Naive B cell (primary cell): ENCODE measurements around the gene AURKA. TPM values are rescaled to one million over a fixed set of nuclear protein-coding genes. Genes with fewer than 3 reads are reported as not detected.
"Not testable (repeated sequence)": the region's sequence is repeated elsewhere in the genome, so short reads cannot be mapped to it uniquely, and the experiment has no call there.

Source experiments
- ATAC-seq, 2 donors: fragments of 150-1000 bp; cut with Tn5 transposase; 2 replicates each; pipeline ENCODE4 v1.10.0; 2021; ENCODE audit warnings: low read depth in 2 of 2, mild to moderate bottlenecking in 2 of 2, moderate library complexity in 2 of 2
- DNase-seq: peaks from one replicate; pipeline ENCODE4 v3.0.0; 2022
- H3K27ac Mint-ChIP-seq, 6 donors: one replicate each; pipeline ENCODE4 v1.8.0; 2020 to 2022; ENCODE audit warnings: mild to moderate bottlenecking in 6 of 6, mixed read lengths in 6 of 6, moderate library complexity in 5 of 6, inconsistent platforms in 2 of 6
- H3K27me3 Mint-ChIP-seq, 3 donors: one replicate each; pipeline ENCODE4 v1.8.0; 2021 to 2022; ENCODE audit warnings: mixed read lengths in 3 of 3, mild to moderate bottlenecking in 1 of 3
- H3K36me3 Mint-ChIP-seq, 2 donors: one replicate each; pipeline ENCODE4 v1.8.0; 2020 to 2022; ENCODE audit warnings: mixed read lengths in 2 of 2, inconsistent platforms in 1 of 2, mild to moderate bottlenecking in 1 of 2
- H3K4me1 Mint-ChIP-seq, 3 donors: one replicate each; pipeline ENCODE4 v1.8.0; 2020 to 2022; ENCODE audit warnings: mixed read lengths in 3 of 3, inconsistent platforms in 1 of 3, mild to moderate bottlenecking in 1 of 3, moderate library complexity in 1 of 3
- H3K4me3 Mint-ChIP-seq, 8 donors: one replicate each; pipeline ENCODE4 v1.8.0; 2020 to 2022; ENCODE audit warnings: mild to moderate bottlenecking in 8 of 8, mixed read lengths in 8 of 8, moderate library complexity in 8 of 8, inconsistent platforms in 2 of 8
- H3K9me3 Mint-ChIP-seq, 7 donors: one replicate each; pipeline ENCODE4 v1.8.0; 2020 to 2022; ENCODE audit warnings: mixed read lengths in 7 of 7, mild to moderate bottlenecking in 5 of 7, inconsistent platforms in 2 of 7, moderate library complexity in 1 of 7
- polyA plus RNA-seq, 6 donors: library from polyadenylated mRNA; unstranded; fragments of 300-500 nt; fragmentation: Illumina TruSeq; gene quantifications; one replicate each; pipeline ENCODE4 v1.2.3, GENCODE V29; 2021; ENCODE audit warnings: low read depth in 6 of 6

Gene AURKA
- polyA plus RNA-seq, 6 donors from 2014 or later: 0.13 to 1.6 (median 0.96) TPM; not detected in 1

GRCh38 chr20:56417911-56418310 is 25.9 kb upstream of the AURKA start:
- ATAC-seq: no peak
- H3K27me3 Mint-ChIP-seq: peaks cover 0 to 8% (median 5%) of the 10 kb centered on the region in 3 donors
- no peak for DNase-seq
- peak overlapping the region in 2 of 6 donors; percentile 44 to 70 for H3K27ac Mint-ChIP-seq
- H3K4me1 Mint-ChIP-seq: peaks cover 4 to 12% (median 9%) of the 10 kb centered on the region in 3 donors
- peaks cover 8 to 12% of the 10 kb centered on the region in 2 donors for H3K36me3 Mint-ChIP-seq
- peak overlapping the region in 2 of 8 donors; percentile 1 to 45 for H3K4me3 Mint-ChIP-seq
- no peaks in the 10 kb centered on the region for H3K9me3 Mint-ChIP-seq

DNA sequence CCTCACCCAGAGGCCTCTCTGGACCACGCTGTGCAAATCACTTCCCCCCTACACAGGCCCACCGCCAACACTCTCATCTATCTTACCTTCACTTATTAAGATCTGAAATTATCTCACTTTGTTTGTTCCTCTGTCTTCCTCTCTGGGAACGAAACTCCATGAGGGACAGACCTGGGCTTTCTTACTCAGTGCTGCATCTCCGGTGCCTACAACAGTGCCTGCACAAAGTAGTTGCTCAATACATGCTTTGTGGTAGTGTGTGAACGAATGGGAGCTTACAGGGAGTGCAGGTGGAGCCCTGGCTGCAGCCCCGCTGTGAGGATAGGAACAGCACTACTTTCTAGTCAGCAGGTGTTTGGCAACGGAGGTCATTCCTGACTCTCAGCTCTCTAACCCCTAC is 25.4 kb upstream of the AURKA start:
- H3K27me3 Mint-ChIP-seq: peaks cover 0 to 8% (median 5%) of the 10 kb centered on the region in 3 donors
- peak overlapping the region in 3 of 6 donors; percentile 29 to 70 (median 31) for H3K27ac Mint-ChIP-seq
- no peak for ATAC-seq
- no peak for DNase-seq
- peaks cover 8 to 12% of the 10 kb centered on the region in 2 donors for H3K36me3 Mint-ChIP-seq
- H3K9me3 Mint-ChIP-seq: no peaks in the 10 kb centered on the region
- no peak overlapping the region for H3K4me3 Mint-ChIP-seq
- H3K4me1 Mint-ChIP-seq: peaks cover 5 to 13% (median 6%) of the 10 kb centered on the region in 3 donors

DNA sequence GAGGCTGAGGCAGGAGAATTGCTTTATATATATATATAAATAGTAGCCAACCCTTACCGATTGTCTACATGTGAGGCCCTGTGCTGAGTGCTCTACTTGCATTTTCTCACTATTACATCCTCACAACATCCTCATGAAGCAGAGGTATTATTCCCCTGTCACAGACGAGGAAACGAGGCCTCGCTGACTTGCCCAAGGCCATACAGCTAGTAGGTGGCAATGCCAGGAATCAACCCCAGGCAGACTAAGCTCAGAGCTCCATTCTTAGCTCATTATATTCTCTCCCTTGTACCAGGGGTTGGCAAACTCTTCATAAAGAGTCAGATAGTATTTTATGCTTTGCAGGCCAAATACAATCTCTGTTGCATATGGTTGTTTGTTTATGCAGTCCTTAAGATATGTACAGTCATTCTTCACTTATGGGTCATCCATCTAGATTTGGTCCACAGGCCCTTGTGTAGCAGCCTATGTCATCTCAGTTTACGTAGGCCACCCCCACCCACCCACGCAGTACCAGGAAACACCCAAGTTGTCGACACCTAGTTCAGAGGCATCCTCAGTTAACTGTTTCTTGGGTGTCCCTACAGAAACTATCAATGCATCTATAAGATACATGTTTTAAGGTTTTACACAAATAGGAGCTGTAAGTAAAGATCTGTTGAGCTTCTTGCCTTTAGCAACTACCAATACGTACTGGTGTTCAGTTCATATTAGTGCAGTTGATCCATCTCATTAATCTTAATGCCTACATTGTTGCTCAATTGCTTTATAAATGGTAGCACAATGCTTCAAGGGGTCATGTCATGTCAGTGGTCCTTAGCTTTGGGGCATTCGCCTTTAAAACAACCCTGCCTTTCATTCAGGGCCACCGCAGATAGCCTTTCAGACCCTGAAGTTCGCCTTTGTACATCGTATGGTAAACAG is 23.1 kb upstream of the AURKA start:
- H3K4me1 Mint-ChIP-seq: peaks cover 19 to 26% (median 19%) of the 10 kb centered on the region in 3 donors
- H3K4me3 Mint-ChIP-seq: peak overlapping the region in 1 of 8 donors; percentile 5
- H3K27me3 Mint-ChIP-seq: peaks cover 0 to 5% (median 0%) of the 10 kb centered on the region in 3 donors
- no peak for ATAC-seq
- no peak for DNase-seq
- H3K36me3 Mint-ChIP-seq: peaks cover 8 to 12% of the 10 kb centered on the region in 2 donors
- H3K9me3 Mint-ChIP-seq: no peaks in the 10 kb centered on the region
- no peak overlapping the region for H3K27ac Mint-ChIP-seq

DNA sequence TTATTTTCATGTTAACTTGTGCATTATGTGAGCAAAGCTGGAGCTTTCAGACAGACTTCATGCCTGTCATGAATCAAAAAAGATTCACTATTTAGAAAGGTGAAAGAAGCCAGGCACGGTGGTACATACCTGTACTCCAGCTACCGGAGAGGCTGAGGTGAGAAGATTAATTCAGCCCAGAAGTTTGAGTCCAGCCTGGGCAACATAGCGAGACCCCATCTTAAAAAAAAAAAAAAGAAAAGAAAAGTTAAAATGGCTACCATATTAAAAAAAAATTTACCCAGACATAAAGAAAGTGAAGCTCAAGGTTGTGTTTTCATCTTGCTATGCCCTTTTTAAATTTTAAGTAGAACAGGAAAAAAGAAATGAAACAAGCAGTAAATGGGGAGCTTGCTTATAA is 20.9 kb upstream of the AURKA start:
- Mint-ChIP-seq H3K9me3 (no peaks in the 10 kb centered on the region), H3K36me3 (peaks cover 8% of the 10 kb centered on the region in 2 donors), H3K27ac (peak overlapping the region in 3 of 6 donors; percentile 83 to 88 (median 88)), H3K4me3 (peak overlapping the region in 1 of 8 donors; percentile 4), H3K27me3 (no peaks in the 10 kb centered on the region), H3K4me1 (peaks cover 14 to 16% (median 15%) of the 10 kb centered on the region in 3 donors)
- ATAC-seq (no peak), DNase-seq (no peak)

DNA sequence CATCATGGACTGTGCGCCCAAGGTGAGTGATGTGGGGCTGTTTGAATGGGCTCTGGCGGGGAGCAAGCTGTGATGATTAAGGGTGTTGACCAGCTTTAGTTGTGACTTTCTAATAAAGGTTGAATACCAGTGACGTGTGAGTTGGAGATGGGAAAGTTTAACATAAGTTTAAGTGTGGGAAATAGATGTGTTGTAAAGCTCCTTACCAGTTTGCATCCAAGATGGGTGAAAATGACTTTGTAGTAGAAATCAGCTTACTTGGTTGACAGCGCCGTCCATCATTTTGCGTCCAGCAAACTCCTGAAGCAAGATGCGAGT is 20.4 kb upstream of the AURKA start:
- Mint-ChIP-seq H3K27ac (peak overlapping the region in 5 of 6 donors; percentile 3 to 86 (median 32)), H3K36me3 (peaks cover 6 to 8% of the 10 kb centered on the region in 2 donors), H3K4me3 (peak overlapping the region in 7 of 8 donors; percentile 52 to 84 (median 65)), H3K9me3 (no peaks in the 10 kb centered on the region), H3K27me3 (no peaks in the 10 kb centered on the region), H3K4me1 (peaks cover 14 to 15% (median 14%) of the 10 kb centered on the region in 3 donors)
- ATAC-seq: no peak
- no peak for DNase-seq

GRCh38 chr20:56411759-56412472 is 19.9 kb upstream of the AURKA start, which contains the start of gene CASS4:
Gene CASS4 (plus strand): TSS chr20:56412260. CDS start chr20:56412459, 199 bp downstream.
- DNase-seq: peak; percentile 23
- peak within 1 kb of the TSS; percentile 32 to 89 (median 87) for H3K27ac Mint-ChIP-seq
- no peaks in the 10 kb centered on the region for H3K27me3 Mint-ChIP-seq
- H3K36me3 Mint-ChIP-seq: peaks cover under 1 to 5% of the 10 kb centered on the region in 2 donors
- H3K4me3 Mint-ChIP-seq: peak within 1 kb of the TSS; percentile 52 to 84 (median 72)
- ATAC-seq: peak; percentile 84 to 93
- H3K4me1 Mint-ChIP-seq: peaks cover 14 to 15% (median 14%) of the 10 kb centered on the region in 3 donors
- no peaks in the 10 kb centered on the region for H3K9me3 Mint-ChIP-seq

- Mint-ChIP-seq H3K4me1 (peaks cover 14 to 15% (median 14%) of the 10 kb centered on the region in 3 donors), H3K27ac (peak overlapping the region; percentile 6 to 89 (median 58)), H3K4me3 (peak overlapping the region; percentile 31 to 84 (median 68))
- DNase-seq, ATAC-seq, H3K9me3 Mint-ChIP-seq, H3K27me3 Mint-ChIP-seq, H3K36me3 Mint-ChIP-seq: not testable (repeated sequence)
These were observed 19.3 kb upstream of the AURKA start for GRCh38 chr20:56411287-56411686.

DNA sequence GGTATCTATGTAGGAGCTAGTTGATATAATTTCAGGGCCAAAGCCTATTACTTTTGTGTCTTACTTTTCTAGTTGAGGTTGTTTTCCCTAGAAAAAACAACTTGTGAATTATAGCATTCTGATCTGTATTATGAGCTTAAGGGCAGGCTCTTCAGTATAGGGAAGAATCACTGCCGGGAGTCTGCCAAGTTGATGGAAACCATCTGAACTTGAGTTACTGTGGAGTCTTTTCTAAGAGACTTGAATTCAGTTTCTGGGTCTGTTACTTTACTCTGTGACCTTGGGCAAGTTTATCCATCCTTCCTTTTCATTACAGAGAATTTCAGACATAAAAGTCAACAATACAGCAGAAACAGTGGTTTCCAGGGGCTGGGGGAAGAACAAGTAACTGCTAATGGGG is 17.9 kb upstream of the AURKA start:
- H3K27ac Mint-ChIP-seq: no peak overlapping the region
- H3K36me3 Mint-ChIP-seq: peaks cover 5 to 7% of the 10 kb centered on the region in 2 donors
- H3K27me3 Mint-ChIP-seq: no peaks in the 10 kb centered on the region
- no peaks in the 10 kb centered on the region for H3K9me3 Mint-ChIP-seq
- no peak overlapping the region for H3K4me3 Mint-ChIP-seq
- peaks cover 14 to 15% (median 14%) of the 10 kb centered on the region in 3 donors for H3K4me1 Mint-ChIP-seq
- ATAC-seq: no peak
- no peak for DNase-seq

DNA sequence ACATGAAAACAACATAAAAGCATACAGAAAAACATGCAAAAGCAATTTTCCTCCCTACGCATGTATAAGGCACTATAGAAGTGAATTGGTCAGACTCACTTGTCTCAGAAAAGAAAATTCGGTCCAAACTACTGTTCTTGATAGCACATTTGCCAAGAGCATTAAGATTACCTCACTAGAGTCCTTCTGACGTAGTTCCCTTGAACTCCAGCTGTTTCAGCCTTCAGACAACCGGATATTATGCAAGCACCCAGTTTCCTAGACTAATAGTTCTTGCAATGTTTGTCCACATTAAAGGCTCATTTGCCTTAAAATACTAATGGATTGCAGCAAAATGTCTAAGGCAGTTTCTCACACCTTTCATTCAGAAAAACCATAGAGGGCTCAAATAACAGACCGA is 17.5 kb upstream of the AURKA start:
- H3K4me3 Mint-ChIP-seq: no peak overlapping the region
- H3K27me3 Mint-ChIP-seq: no peaks in the 10 kb centered on the region
- ATAC-seq (no peak), DNase-seq (no peak)
- no peak overlapping the region for H3K27ac Mint-ChIP-seq
- no peaks in the 10 kb centered on the region for H3K9me3 Mint-ChIP-seq
- H3K4me1 Mint-ChIP-seq: peaks cover 14 to 15% (median 14%) of the 10 kb centered on the region in 3 donors
- peaks cover 5 to 7% of the 10 kb centered on the region in 2 donors for H3K36me3 Mint-ChIP-seq

GRCh38 chr20:56406910-56407309 is 14.9 kb upstream of the AURKA start:
- no peak for DNase-seq
- no peaks in the 10 kb centered on the region for H3K9me3 Mint-ChIP-seq
- peak overlapping the region in 2 of 6 donors; percentile 59 to 82 for H3K27ac Mint-ChIP-seq
- no peak for ATAC-seq
- no peak overlapping the region for H3K4me3 Mint-ChIP-seq
- no peaks in the 10 kb centered on the region for H3K27me3 Mint-ChIP-seq
- peaks cover 8 to 17% (median 9%) of the 10 kb centered on the region in 3 donors for H3K4me1 Mint-ChIP-seq
- H3K36me3 Mint-ChIP-seq: peaks cover 7 to 14% of the 10 kb centered on the region in 2 donors

DNA sequence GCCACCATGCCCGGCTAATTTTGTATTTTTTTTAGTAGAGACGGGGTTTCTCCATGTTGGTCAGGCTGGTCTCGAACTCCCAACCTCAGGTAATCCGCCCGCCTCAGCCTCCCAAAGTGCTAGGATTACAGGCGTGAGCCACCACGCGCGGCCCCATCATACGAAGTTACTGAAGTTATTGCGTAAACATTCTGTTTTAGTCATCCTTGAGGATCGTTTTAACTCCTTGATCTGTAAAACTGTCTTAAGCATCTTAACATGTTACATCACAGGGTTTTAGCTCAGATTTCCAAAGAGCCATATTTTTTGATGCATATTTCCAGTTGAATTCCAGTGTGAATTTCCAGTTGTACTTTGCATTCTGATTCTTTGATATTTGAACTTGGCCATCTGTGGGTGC is 13.3 kb upstream of the AURKA start:
- H3K36me3 Mint-ChIP-seq: peaks cover 7 to 15% of the 10 kb centered on the region in 2 donors
- H3K27ac Mint-ChIP-seq, H3K27me3 Mint-ChIP-seq, H3K4me3 Mint-ChIP-seq, DNase-seq, H3K9me3 Mint-ChIP-seq, ATAC-seq, H3K4me1 Mint-ChIP-seq: not testable (repeated sequence)

DNA sequence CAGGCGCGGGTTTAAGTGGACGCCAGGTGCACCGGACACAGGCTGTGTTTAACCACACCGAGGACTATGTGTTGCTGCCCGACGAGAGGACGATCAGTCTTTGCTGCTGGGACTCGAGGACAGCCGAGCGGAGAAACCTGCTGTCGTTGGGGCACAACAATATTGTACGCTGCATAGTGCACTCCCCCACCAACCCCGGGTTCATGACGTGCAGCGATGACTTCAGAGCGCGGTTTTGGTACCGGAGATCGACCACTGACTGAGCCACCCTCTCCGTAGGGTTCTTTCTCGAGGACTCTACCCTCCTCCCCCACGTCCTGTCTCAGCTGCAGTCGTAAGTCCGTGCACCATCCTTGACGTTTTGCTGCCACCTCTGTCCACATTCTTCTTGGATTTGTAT is 11.4 kb upstream of the AURKA start:
- ATAC-seq (no peak), DNase-seq (no peak)
- Mint-ChIP-seq H3K4me3 (no peak overlapping the region), H3K27ac (no peak overlapping the region), H3K4me1 (peaks cover 0 to 16% (median 0%) of the 10 kb centered on the region in 3 donors), H3K36me3 (peaks cover 14 to 27% of the 10 kb centered on the region in 2 donors), H3K27me3 (no peaks in the 10 kb centered on the region), H3K9me3 (no peaks in the 10 kb centered on the region)

GRCh38 chr20:56400001-56400640 is 8.1 kb upstream of the AURKA start:
- DNase-seq: peak; percentile 51
- no peaks in the 10 kb centered on the region for H3K9me3 Mint-ChIP-seq
- ATAC-seq: peak; percentile 55 to 73
- peaks cover 0 to 19% (median 9%) of the 10 kb centered on the region in 3 donors for H3K4me1 Mint-ChIP-seq
- no peak overlapping the region for H3K27ac Mint-ChIP-seq
- H3K36me3 Mint-ChIP-seq: peaks cover 26 to 32% of the 10 kb centered on the region in 2 donors
- peak overlapping the region in 1 of 8 donors; percentile 57 for H3K4me3 Mint-ChIP-seq
- H3K27me3 Mint-ChIP-seq: no peaks in the 10 kb centered on the region
